ENCODE measurements around the gene MGMT.

Gene MGMT

DNA sequence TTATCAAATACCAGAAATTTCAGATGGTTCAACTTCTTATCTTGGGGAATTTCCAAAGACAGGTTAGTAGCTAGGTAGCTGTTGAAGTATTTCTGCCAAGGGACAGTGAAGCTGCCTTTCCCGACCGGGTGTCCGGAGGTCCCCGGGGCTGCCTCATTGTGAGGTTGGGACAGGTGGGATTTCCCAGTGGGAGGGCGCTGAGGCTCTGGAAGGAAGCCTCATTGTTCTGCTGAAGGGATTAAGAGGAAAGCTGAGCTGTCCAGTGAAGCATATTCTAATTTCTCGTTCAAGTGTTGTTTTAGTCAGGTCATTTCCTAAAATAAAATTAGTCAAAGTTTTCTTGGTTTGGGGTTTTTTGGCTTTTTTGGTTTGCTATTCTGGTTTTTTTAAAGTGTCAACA is 244.2 kb downstream of the MGMT start:
- no peak for DNase-seq (ENCODE audit: extremely low read depth, low read depth)
- TF ChIP-seq, protein P1, sequence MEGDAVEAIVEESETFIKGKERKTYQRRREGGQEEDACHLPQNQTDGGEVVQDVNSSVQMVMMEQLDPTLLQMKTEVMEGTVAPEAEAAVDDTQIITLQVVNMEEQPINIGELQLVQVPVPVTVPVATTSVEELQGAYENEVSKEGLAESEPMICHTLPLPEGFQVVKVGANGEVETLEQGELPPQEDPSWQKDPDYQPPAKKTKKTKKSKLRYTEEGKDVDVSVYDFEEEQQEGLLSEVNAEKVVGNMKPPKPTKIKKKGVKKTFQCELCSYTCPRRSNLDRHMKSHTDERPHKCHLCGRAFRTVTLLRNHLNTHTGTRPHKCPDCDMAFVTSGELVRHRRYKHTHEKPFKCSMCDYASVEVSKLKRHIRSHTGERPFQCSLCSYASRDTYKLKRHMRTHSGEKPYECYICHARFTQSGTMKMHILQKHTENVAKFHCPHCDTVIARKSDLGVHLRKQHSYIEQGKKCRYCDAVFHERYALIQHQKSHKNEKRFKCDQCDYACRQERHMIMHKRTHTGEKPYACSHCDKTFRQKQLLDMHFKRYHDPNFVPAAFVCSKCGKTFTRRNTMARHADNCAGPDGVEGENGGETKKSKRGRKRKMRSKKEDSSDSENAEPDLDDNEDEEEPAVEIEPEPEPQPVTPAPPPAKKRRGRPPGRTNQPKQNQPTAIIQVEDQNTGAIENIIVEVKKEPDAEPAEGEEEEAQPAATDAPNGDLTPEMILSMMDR (IDR thresholded peaks at IDR 0.05; ENCODE audit: low read depth, low read length, missing control alignments) = no peak
- H3K4me3 ChIP-seq (replicated peaks; ENCODE audit: low read depth, low read length) = no peak overlapping the region

DNA sequence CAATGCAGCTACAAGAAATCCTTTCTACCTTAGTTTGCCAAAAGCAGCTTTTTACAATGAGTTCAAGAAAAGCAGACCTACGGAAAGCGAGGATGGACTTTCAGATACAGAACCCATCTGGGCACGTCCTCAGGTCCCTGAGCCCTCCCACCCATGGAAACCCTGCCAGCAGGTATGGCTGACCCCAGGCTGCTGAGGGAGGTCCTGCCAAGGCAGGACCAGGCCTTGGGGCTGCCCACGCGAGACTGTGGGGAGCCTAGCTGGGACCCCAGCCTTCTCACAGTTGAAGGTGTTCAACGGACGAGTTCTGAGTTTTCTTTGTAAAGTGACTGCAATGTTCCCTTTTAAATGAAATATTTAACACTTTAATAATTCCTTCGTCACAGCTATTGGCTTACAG is 245.0 kb downstream of the MGMT start:
- no peak for DNase-seq (ENCODE audit: extremely low read depth, low read depth)
- H3K4me3 ChIP-seq (replicated peaks; ENCODE audit: low read depth, low read length) = no peak overlapping the region
- TF ChIP-seq, protein P1 (IDR thresholded peaks at IDR 0.05; ENCODE audit: low read depth, low read length, missing control alignments) = no peak

DNA sequence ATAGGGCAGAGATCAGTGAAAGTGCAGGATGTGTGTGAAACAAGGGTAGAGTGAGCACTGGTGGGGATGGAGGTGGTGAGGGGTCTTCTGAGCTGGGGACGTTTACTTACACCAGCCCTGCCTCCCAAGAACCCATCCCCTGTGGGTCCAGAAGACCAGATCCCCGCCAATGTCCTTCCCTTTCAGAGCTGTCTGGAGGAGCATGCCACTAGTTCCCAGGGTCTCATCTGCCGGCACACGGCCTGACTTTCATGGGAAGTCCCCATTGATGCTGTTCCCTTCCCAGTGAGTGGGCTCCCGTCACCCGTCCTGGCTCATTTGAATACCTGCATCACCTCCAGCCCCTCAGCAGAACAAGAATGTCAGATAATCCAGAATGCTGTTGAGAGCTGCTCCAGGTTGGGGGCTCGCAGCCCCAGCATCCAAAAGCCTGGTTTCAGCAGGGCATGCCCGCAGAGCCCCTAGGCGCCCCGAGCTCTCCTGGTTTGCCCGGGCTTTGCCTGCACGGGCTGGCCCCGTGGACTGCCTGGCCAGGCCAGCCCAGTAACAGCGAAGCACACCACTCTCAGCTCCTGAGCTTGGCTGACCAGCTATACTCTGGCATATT is 246.7 kb downstream of the MGMT start:
- TF ChIP-seq, protein P1 (IDR thresholded peaks at IDR 0.05; ENCODE audit: low read depth, low read length, missing control alignments) = no peak

DNA sequence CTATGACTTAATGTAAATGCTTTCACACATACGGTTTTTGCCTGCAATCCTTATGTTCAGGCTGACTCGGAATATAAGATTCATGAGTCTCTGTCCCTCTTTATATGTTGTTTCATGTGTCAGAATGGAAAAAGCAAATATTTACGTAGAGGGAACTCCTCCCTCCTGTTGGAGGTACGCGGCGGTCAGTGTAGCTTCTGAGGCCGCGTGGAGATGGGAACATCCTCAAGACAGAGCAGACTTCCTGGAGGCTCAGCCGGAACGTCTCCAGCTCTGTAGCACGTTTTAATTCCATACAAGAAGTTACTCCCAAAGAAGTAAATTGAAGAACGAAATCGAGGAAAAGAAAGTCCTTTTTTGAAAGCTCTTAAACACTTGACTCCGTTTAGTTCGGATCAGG is 248.8 kb downstream of the MGMT start:
- H3K4me3 ChIP-seq (replicated peaks; ENCODE audit: low read depth, low read length) = no peak overlapping the region
- TF ChIP-seq, protein P1 (IDR thresholded peaks at IDR 0.05; ENCODE audit: low read depth, low read length, missing control alignments) = no peak
- no peak for DNase-seq (ENCODE audit: extremely low read depth, low read depth)

More for the DNA sequence above, 246.7 kb downstream of the MGMT start:
- no peak for DNase-seq (ENCODE audit: extremely low read depth, low read depth)
- no peak overlapping the region for H3K4me3 ChIP-seq (replicated peaks; ENCODE audit: low read depth, low read length)

DNA sequence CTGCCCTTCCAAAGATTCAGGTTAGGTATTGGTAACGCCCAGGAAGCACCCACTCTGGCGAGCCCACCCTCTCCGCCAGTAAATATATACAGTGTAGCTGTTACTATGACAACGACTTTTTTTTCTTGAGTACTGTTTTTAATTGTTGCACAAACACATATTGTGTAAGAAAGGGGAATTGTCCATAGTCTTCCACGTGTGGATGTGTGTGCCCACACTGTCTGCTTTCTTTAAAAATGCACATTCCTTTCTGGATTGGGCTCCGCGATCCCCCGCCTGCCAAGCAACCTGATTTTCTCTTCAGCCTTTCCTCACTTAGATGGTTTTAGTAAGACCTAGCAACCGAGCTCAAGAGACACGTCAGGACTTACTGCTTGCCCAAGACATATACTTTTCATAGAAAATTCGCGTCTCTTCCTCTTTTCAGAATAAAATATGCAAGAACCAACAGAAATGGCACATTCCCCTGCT is 249.2 kb downstream of the MGMT start:
- no peak for DNase-seq (ENCODE audit: extremely low read depth, low read depth)
- H3K4me3 ChIP-seq (replicated peaks; ENCODE audit: low read depth, low read length) = no peak overlapping the region
- TF ChIP-seq, protein P1 (IDR thresholded peaks at IDR 0.05; ENCODE audit: low read depth, low read length, missing control alignments) = no peak

DNA sequence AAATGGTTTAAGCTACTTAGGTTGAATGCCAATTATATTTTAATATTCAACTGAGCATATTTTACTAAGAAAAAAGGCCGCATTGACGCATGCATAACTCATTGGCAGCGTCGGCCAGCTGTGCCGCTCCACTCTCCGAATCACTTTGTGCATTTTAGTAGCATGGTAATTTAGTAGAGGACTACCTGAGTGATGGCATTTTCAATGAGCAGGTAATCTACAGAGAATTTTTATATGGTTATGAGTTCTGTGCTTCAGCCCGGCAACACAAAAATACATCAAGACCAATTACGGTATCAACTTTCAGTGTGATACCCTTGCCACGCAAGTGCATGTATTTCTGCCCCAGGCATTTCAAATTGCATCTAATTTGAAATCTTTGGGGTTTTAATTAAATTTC is 249.8 kb downstream of the MGMT start:
- H3K4me3 ChIP-seq (replicated peaks; ENCODE audit: low read depth, low read length) = no peak overlapping the region
- no peak for DNase-seq (ENCODE audit: extremely low read depth, low read depth)
- TF ChIP-seq, protein P1 (IDR thresholded peaks at IDR 0.05; ENCODE audit: low read depth, low read length, missing control alignments) = no peak

Data from HFF-Myc (cell line).